Measurements from ENCODE around the gene KRTAP10-9. TPM values are rescaled to one million over a fixed set of nuclear protein-coding genes. Genes with fewer than 3 reads are reported as not detected.
"Not testable (repeated sequence)": the region's sequence is repeated elsewhere in the genome, so short reads cannot be mapped to it uniquely, and the experiment has no call there.

KRTAP10-9 gene
- polyA plus RNA-seq, 3 donors, result not detected

- H4K20me1 ChIP-seq (ENCODE audit: insufficient read depth, low read length); H3K9me3 ChIP-seq (replicated peaks in 1 of 2; ENCODE audit: control insufficient read depth in 1 of 2, insufficient read depth in 1 of 2, low read length in 2 of 2); H3K4me3 Mint-ChIP-seq; H3K4me1 Mint-ChIP-seq; H3K36me3 ChIP-seq (replicated peaks in 1 of 2; ENCODE audit: control insufficient read depth in 1 of 2, insufficient read depth in 2 of 2, low read length in 2 of 2); H3K9ac ChIP-seq (ENCODE audit: insufficient read depth, low read length, poor library complexity, severe bottlenecking); H3K79me2 ChIP-seq (ENCODE audit: insufficient read depth, low read length); H3K27ac Mint-ChIP-seq; DNase-seq; H3K4me3 ChIP-seq (replicated peaks in 1 of 3; ENCODE audit: low read depth in 2 of 3, low read length in 3 of 3); H3K36me3 Mint-ChIP-seq; H3K9me3 Mint-ChIP-seq; H3K4me2 ChIP-seq (replicated peaks; ENCODE audit: extremely low read depth, low read length, poor library complexity, severe bottlenecking); H3K27me3 ChIP-seq (ENCODE audit: control insufficient read depth in 2 of 2, insufficient read depth in 2 of 2, low read length in 2 of 2); H3K4me1 ChIP-seq (ENCODE audit: control insufficient read depth in 1 of 2, insufficient read depth in 2 of 2, low read length in 2 of 2); H2AFZ ChIP-seq (ENCODE audit: insufficient read depth, low read depth, low read length, poor library complexity, severe bottlenecking); intact Hi-C loops (cut with micrococcal nuclease); H3K27ac ChIP-seq (ENCODE audit: low read depth in 1 of 2, low read length in 2 of 2): not testable (repeated sequence)
- peaks cover 2 to 30% (median 8%) of the 10 kb centered on the region in 3 donors for H3K27me3 Mint-ChIP-seq (ENCODE audit: low read depth in 3 of 3)
- no CpG with 5 or more reads among the region's 4 CpGs for WGBS (ENCODE audit: insufficient coverage)
Observed at GRCh38 chr21:44591801-44592130, 35.1 kb upstream of the KRTAP10-9 start.

GRCh38 chr21:44592446-44593311 is 34.2 kb upstream of the KRTAP10-9 start, which contains the start of gene KRTAP10-6:
TSS of gene KRTAP10-6 (minus strand) at chr21:44592505. CDS start at chr21:44592484, 21 bp downstream.
- no peaks in the 10 kb centered on the region for H3K9me3 Mint-ChIP-seq
- peaks cover 0 to 31% (median 8%) of the 10 kb centered on the region in 3 donors for H3K27me3 Mint-ChIP-seq (ENCODE audit: low read depth in 3 of 3)
- Histone ChIP-seq H3K4me3 (replicated peaks in 1 of 3; ENCODE audit: low read depth in 2 of 3, low read length in 3 of 3) (no peak within 1 kb of the TSS), H3K79me2 (ENCODE audit: insufficient read depth, low read length) (no peaks in the 10 kb centered on the region), H3K9ac (ENCODE audit: insufficient read depth, low read length, poor library complexity, severe bottlenecking) (no peak within 1 kb of the TSS), H2AFZ (ENCODE audit: insufficient read depth, low read depth, low read length, poor library complexity, severe bottlenecking) (no peak within 1 kb of the TSS), H3K4me1 (ENCODE audit: control insufficient read depth in 1 of 2, insufficient read depth in 2 of 2, low read length in 2 of 2) (no peaks in the 10 kb centered on the region), H3K4me2 (replicated peaks; ENCODE audit: extremely low read depth, low read length, poor library complexity, severe bottlenecking) (no peak within 1 kb of the TSS), H3K27me3 (ENCODE audit: control insufficient read depth in 2 of 2, insufficient read depth in 2 of 2, low read length in 2 of 2) (no peaks in the 10 kb centered on the region), H4K20me1 (ENCODE audit: insufficient read depth, low read length) (no peaks in the 10 kb centered on the region), H3K27ac (ENCODE audit: low read depth in 1 of 2, low read length in 2 of 2) (no peak within 1 kb of the TSS), H3K9me3 (replicated peaks in 1 of 2; ENCODE audit: control insufficient read depth in 1 of 2, insufficient read depth in 1 of 2, low read length in 2 of 2) (no peaks in the 10 kb centered on the region), H3K36me3 (replicated peaks in 1 of 2; ENCODE audit: control insufficient read depth in 1 of 2, insufficient read depth in 2 of 2, low read length in 2 of 2) (no peaks in the 10 kb centered on the region)
- peak within 1 kb of the TSS in 1 of 7 donors; percentile 41 for H3K27ac Mint-ChIP-seq
- WGBS (ENCODE audit: insufficient coverage), result 73% methylated on average over 25 of the region's 33 CpGs
- TF ChIP-seq, protein P1, sequence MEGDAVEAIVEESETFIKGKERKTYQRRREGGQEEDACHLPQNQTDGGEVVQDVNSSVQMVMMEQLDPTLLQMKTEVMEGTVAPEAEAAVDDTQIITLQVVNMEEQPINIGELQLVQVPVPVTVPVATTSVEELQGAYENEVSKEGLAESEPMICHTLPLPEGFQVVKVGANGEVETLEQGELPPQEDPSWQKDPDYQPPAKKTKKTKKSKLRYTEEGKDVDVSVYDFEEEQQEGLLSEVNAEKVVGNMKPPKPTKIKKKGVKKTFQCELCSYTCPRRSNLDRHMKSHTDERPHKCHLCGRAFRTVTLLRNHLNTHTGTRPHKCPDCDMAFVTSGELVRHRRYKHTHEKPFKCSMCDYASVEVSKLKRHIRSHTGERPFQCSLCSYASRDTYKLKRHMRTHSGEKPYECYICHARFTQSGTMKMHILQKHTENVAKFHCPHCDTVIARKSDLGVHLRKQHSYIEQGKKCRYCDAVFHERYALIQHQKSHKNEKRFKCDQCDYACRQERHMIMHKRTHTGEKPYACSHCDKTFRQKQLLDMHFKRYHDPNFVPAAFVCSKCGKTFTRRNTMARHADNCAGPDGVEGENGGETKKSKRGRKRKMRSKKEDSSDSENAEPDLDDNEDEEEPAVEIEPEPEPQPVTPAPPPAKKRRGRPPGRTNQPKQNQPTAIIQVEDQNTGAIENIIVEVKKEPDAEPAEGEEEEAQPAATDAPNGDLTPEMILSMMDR (IDR thresholded peaks at IDR 0.05), result no peak
- H3K36me3 Mint-ChIP-seq, result no peaks in the 10 kb centered on the region
- intact Hi-C loops (cut with micrococcal nuclease), result no loop called here
- no peaks in the 10 kb centered on the region for H3K4me1 Mint-ChIP-seq
- no peak within 1 kb of the TSS for H3K4me3 Mint-ChIP-seq
- DNase-seq, result no peak

Data from CD14-positive monocyte (primary cell).